Peyer's patch (tissue), 4 donors: Measurements from ENCODE around the gene LRRC30. TPM values are rescaled to one million over a fixed set of nuclear protein-coding genes. Genes with fewer than 3 reads are reported as not detected.

Experiments used
- DNase-seq, 3 donors: peaks; one replicate each; pipeline ENCODE4 v3.0.0-alpha.2; 2017 to 2019
- H3K27ac ChIP-seq, 4 donors: fragments of 200-600 bp; sonication (generic); one replicate each; pipeline ENCODE4 v1.5.1; 2016 to 2019
- H3K27me3 ChIP-seq, 2 donors: fragments of 200-600 bp; sonication (generic); one replicate each; pipeline ENCODE4 v1.5.1; 2019
- H3K36me3 ChIP-seq, 3 donors: fragments of 200-600 bp; sonication (generic); one replicate each; pipeline ENCODE4 v1.5.1; 2016 to 2019
- H3K4me1 ChIP-seq, 4 donors: fragments of 200-600 bp; sonication (generic); one replicate each; pipeline ENCODE4 v1.5.1; 2016 to 2019
- H3K4me3 ChIP-seq, 4 donors: fragments of 200-600 bp; sonication (generic); 1 replicate in 3 of 4; 2 replicates in 1 of 4; pipeline ENCODE4 v1.5.1; 2016 to 2019; ENCODE audit warnings: mild to moderate bottlenecking in 1 of 4
- H3K9me3 ChIP-seq, 4 donors: fragments of 200-600 bp; sonication (generic); one replicate each; pipeline ENCODE4 v1.5.1; 2016 to 2019; ENCODE audit warnings: mild to moderate bottlenecking in 1 of 4
- CTCF ChIP-seq, 6 experiments: fragments of 450-650 bp in 4 of 6; fragments of 200-600 bp in 2 of 6; sonication (generic) in 1 of 6; IDR thresholded peaks; one replicate each; pipeline ENCODE4 v1.5.1; 2017 to 2019; ENCODE audit warnings: antibody characterized with exemption in 6 of 6, mild to moderate bottlenecking in 3 of 6, moderate library complexity in 1 of 6
- POLR2A ChIP-seq, 2 donors: fragments of 450-650 bp; IDR thresholded peaks; one replicate each; pipeline ENCODE4 v1.5.1; 2017; ENCODE audit warnings: antibody characterized with exemption in 2 of 2, mild to moderate bottlenecking in 2 of 2, moderate library complexity in 2 of 2
- total RNA-seq, 4 donors: library from RNA; depleted of rRNA; stranded (reverse); fragments of >200 nt; gene quantifications; one replicate each; pipeline ENCODE4 v1.1.0, GENCODE V29; 2016

LRRC30 gene
- total RNA-seq, 4 donors from 2014 or later, result not detected

DNA sequence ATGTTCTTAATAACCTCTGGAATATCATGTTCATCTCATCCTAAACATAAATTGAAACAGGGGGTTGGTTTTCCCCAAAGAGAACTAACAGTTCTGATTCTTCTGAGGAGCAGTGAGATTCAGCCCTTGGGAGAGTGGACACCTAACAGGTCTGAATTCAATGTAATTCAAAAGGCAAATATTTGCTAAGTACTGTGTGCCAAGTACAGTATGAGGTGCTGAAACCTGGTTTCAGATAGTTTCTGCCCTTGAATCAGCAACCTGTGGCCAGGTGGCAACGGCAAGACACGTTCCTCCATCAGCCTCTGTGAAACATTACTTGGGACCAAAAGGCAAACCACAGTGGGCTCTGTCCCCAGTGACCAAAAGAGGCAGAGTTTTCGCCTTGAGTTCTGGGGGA, 1.3 kb downstream of the LRRC30 start:
- H3K27ac ChIP-seq, result no peak overlapping the region
- no peak for TF ChIP-seq CTCF (IDR thresholded peaks at IDR 0.05)
- no peak for DNase-seq
- no peaks in the 10 kb centered on the region for H3K36me3 ChIP-seq
- no peaks in the 10 kb centered on the region for H3K9me3 ChIP-seq
- H3K27me3 ChIP-seq, result no peaks in the 10 kb centered on the region
- H3K4me3 ChIP-seq, result no peak overlapping the region
- H3K4me1 ChIP-seq, result no peaks in the 10 kb centered on the region

DNA sequence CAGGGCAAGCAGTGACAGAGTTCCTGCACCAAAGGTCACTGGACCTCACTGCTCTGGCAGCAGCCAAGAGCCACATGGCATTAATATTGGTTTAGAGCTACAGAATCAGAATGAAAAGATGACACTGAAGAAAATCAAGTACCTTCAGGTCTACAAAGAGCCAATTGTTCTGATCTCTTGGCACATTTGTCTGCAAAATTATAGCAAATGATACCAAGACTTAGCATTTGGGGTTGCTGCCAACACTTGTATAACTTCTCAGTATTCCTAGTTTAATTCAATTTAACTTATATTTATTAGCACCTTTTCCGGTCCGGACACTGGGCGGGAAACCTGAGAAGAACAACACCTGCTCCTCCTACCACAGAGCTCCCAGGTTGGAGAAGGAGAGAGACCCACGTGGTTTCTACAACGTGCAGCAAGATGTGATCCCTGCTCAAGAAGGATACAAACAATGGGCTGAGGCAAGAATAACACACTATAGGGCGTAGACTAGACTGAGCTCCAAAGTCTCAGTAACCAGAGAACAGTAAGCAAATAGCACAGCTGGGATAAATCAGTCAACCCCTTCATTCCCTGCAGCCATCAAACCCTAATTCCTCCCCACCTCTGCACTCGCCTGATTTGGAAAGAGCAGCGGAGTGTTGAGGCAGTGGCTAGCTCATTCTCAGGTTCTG, 2.4 kb downstream of the LRRC30 start:
- Histone ChIP-seq H3K4me1 (no peaks in the 10 kb centered on the region), H3K27ac (no peak overlapping the region)

DNA sequence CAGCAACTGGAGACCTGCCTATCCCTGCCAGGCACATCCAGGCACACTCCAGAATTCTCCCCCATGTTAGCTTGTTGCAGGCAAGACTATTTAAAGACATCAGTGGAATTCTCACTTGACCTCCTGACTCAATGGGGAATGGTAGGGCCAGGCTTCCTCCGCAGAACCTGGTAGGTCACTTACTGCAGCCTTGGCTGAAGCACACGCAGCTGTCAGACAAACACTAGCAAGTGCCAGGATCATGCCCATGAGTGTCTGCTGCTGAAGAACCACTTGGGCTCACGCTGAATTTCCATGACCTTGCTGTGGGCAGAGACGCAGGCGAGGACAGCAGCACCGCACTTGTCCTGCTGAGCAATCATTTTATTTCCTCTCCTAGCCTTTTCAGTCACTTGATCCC, 3.2 kb downstream of the LRRC30 start:
- Histone ChIP-seq H3K27me3 (no peaks in the 10 kb centered on the region), H3K4me3 (no peak overlapping the region), H3K36me3 (no peaks in the 10 kb centered on the region), H3K4me1 (no peaks in the 10 kb centered on the region), H3K27ac (no peak overlapping the region), H3K9me3 (no peaks in the 10 kb centered on the region)
- DNase-seq, result no peak
- no peak for TF ChIP-seq CTCF (IDR thresholded peaks at IDR 0.05)
- TF ChIP-seq POLR2A (IDR thresholded peaks at IDR 0.05), result no peak

More for the DNA sequence above, 2.4 kb downstream of the LRRC30 start:
- DNase-seq, result no peak
- Histone ChIP-seq H3K9me3 (no peaks in the 10 kb centered on the region), H3K27me3 (no peaks in the 10 kb centered on the region), H3K36me3 (no peaks in the 10 kb centered on the region), H3K4me3 (no peak overlapping the region)
- no peak for TF ChIP-seq CTCF (IDR thresholded peaks at IDR 0.05)
- TF ChIP-seq POLR2A (IDR thresholded peaks at IDR 0.05), result no peak

- TF ChIP-seq CTCF (IDR thresholded peaks at IDR 0.05) (no peak), POLR2A (IDR thresholded peaks at IDR 0.05) (no peak)
- H3K27me3 ChIP-seq, result no peaks in the 10 kb centered on the region
- H3K36me3 ChIP-seq, result no peaks in the 10 kb centered on the region
- H3K4me1 ChIP-seq, result no peaks in the 10 kb centered on the region
- H3K27ac ChIP-seq, result no peak overlapping the region
- no peaks in the 10 kb centered on the region for H3K9me3 ChIP-seq
- H3K4me3 ChIP-seq, result no peak overlapping the region
- DNase-seq, result no peak
Measured at GRCh38 chr18:7234956-7235355, 4.1 kb downstream of the LRRC30 start.

GRCh38 chr18:7236072-7236471, 5.2 kb downstream of the LRRC30 start:
- H3K36me3 ChIP-seq, result no peaks in the 10 kb centered on the region
- TF ChIP-seq POLR2A (IDR thresholded peaks at IDR 0.05) (no peak), CTCF (IDR thresholded peaks at IDR 0.05) (no peak)
- H3K4me3 ChIP-seq, result no peak overlapping the region
- no peaks in the 10 kb centered on the region for H3K27me3 ChIP-seq
- no peak overlapping the region for H3K27ac ChIP-seq
- H3K9me3 ChIP-seq, result no peaks in the 10 kb centered on the region
- no peaks in the 10 kb centered on the region for H3K4me1 ChIP-seq
- no peak for DNase-seq

DNA sequence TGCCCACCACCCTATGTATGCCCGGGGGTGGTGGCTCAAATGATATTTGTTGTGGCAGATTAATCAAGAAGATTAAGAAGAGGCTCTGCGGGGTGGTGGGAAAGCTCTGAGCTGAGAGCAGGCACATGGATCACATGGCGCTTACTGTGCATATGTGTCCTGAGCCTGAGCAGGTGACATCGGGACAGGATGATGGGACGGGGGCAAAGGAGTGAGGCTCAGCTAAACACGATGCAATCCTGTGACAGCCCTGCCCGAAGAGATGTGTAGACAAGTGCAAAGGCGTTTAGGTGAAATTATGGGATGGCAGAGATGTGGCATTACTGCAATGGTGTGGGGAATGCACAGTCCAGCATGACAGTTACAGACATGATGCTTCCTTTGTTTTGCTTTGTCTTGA, 6.0 kb downstream of the LRRC30 start:
- H3K9me3 ChIP-seq, result no peaks in the 10 kb centered on the region
- H3K27me3 ChIP-seq, result no peaks in the 10 kb centered on the region
- no peak overlapping the region for H3K27ac ChIP-seq
- H3K36me3 ChIP-seq, result no peaks in the 10 kb centered on the region
- TF ChIP-seq POLR2A (IDR thresholded peaks at IDR 0.05), result no peak
- TF ChIP-seq CTCF (IDR thresholded peaks at IDR 0.05), result no peak
- no peak overlapping the region for H3K4me3 ChIP-seq
- no peaks in the 10 kb centered on the region for H3K4me1 ChIP-seq
- DNase-seq, result no peak
